Ishikawa (cell line): ENCODE measurements around the gene SLC12A4.

Experiments
- CEBPB ChIP-seq: IDR thresholded peaks from 2 replicates; pipeline ENCODE4 v1.6.1; 2012
- CREB1 ChIP-seq: IDR thresholded peaks from 2 replicates; pipeline ENCODE4 v1.6.1; 2012; ENCODE audit warnings: low read depth
- EGR1 ChIP-seq: IDR thresholded peaks from 2 replicates; pipeline ENCODE4 v1.6.1; 2012
- EP300 ChIP-seq: IDR thresholded peaks from 2 replicates; pipeline ENCODE4 v1.6.1; 2012; ENCODE audit warnings: borderline replicate concordance
- FOXM1 ChIP-seq: IDR thresholded peaks from 2 replicates; pipeline ENCODE4 v1.6.1; 2012; ENCODE audit warnings: low read depth, borderline replicate concordance
- NFIC ChIP-seq: IDR thresholded peaks from 2 replicates; pipeline ENCODE4 v1.6.1; 2012
- RAD21 ChIP-seq: IDR thresholded peaks from 2 replicates; pipeline ENCODE4 v1.6.1; 2012; ENCODE audit warnings: low read depth
- REST ChIP-seq: IDR thresholded peaks from 2 replicates; pipeline ENCODE4 v1.6.1; 2012; ENCODE audit warnings: low read depth, mild to moderate bottlenecking
- TAF1 ChIP-seq: IDR thresholded peaks from 2 replicates; pipeline ENCODE4 v1.6.1; 2012; ENCODE audit warnings: low read depth, mild to moderate bottlenecking
- TCF12 ChIP-seq: IDR thresholded peaks from 2 replicates; pipeline ENCODE4 v1.6.1; 2012; ENCODE audit warnings: low read depth
- TEAD4 ChIP-seq: IDR thresholded peaks from 2 replicates; pipeline ENCODE4 v1.6.1; 2012
- USF1 ChIP-seq: IDR thresholded peaks from 2 replicates; pipeline ENCODE4 v1.6.1; 2012
- YY1 ChIP-seq: IDR thresholded peaks from 2 replicates; pipeline ENCODE4 v1.6.1; 2012; ENCODE audit warnings: low read depth
- ZBTB7A ChIP-seq: IDR thresholded peaks from 2 replicates; pipeline ENCODE4 v1.6.1; 2012; ENCODE audit warnings: low read depth
- TF ChIP-seq, protein P1 (sequence below): IDR thresholded peaks from 2 replicates; pipeline ENCODE4 v1.6.1; 2012

The SLC12A4 gene

GRCh38 chr16:67907397-67908180 is 60.8 kb downstream of the SLC12A4 start:
- TF ChIP-seq CREB1 (no peak), RAD21 (no peak), ZBTB7A (no peak), FOXM1 (no peak), TEAD4 (no peak), YY1 (no peak), TAF1 (no peak), USF1 (no peak), EGR1 (no peak), CEBPB (no peak), REST (no peak), NFIC (no peak), EP300 (no peak), TCF12 (no peak)
- TF ChIP-seq, protein P1, sequence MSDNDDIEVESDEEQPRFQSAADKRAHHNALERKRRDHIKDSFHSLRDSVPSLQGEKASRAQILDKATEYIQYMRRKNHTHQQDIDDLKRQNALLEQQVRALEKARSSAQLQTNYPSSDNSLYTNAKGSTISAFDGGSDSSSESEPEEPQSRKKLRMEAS, result no peak

DNA sequence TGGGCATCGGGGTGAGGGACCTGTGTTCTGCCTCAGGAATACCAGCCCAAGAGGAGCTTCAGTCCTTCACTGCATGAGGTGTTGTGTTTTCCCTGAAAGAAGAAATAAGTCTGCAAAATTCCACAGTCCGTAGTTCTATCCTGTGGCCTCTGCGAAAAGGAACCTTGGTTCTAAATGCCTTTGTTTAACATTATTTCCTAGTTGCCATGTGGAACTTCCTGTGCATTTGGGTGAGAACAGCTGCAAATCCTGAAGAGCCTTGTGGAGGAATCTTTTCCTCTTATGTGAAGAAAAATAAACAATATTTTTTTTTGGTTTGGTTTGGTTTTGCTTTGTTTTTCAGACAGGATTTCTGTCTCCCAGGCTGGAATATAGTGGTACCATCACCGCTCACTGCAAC is 65.6 kb downstream of the SLC12A4 start:
- no peak for TF ChIP-seq EGR1
- no peak for TF ChIP-seq NFIC
- no peak for TF ChIP-seq RAD21
- no peak for TF ChIP-seq YY1
- no peak for TF ChIP-seq FOXM1
- no peak for TF ChIP-seq USF1
- no peak for TF ChIP-seq TCF12
- TF ChIP-seq, protein P1, result no peak
- TF ChIP-seq EP300, result no peak
- no peak for TF ChIP-seq CREB1
- TF ChIP-seq TEAD4, result no peak
- TF ChIP-seq CEBPB, result no peak
- TF ChIP-seq TAF1, result no peak
- no peak for TF ChIP-seq REST
- TF ChIP-seq ZBTB7A, result no peak

GRCh38 chr16:67901734-67902133 is 66.7 kb downstream of the SLC12A4 start:
- TF ChIP-seq YY1 (no peak), CEBPB (no peak), TAF1 (no peak), RAD21 (no peak), CREB1 (no peak), NFIC (no peak), REST (no peak), TEAD4 (no peak), FOXM1 (no peak), EGR1 (no peak), USF1 (no peak), TCF12 (no peak), EP300 (no peak), ZBTB7A (no peak)
- TF ChIP-seq, protein P1, result no peak
